CD14-positive monocyte (primary cell): ENCODE measurements around the gene BANF1. TPM values are rescaled to one million over a fixed set of nuclear protein-coding genes. Genes with fewer than 3 reads are reported as not detected.

ENCODE experiments used
- DNase-seq, 3 donors: peaks; one replicate each; pipeline ENCODE4 v3.0.0-alpha.2; 2011 to 2022
- H2AFZ ChIP-seq: 2 replicates; pipeline ENCODE4 v1.6.0; 2012; ENCODE audit warnings: mild to moderate bottlenecking, low read depth, low read length, inconsistent platforms; ENCODE audit not compliant: insufficient read depth, poor library complexity, severe bottlenecking
- H3K27ac ChIP-seq, 2 donors: 1 replicate in 1 of 2; 2 replicates in 1 of 2; pipeline ENCODE4 v1.5.1; 2012 to 2013; ENCODE audit warnings: low read length in 2 of 2, control low read depth in 1 of 2, inconsistent platforms in 1 of 2, low read depth in 1 of 2, mild to moderate bottlenecking in 1 of 2
- H3K27me3 ChIP-seq, 2 donors: one replicate each; pipeline versions ENCODE4 v1.6.0 to v1.6.1; 2011 to 2013; ENCODE audit warnings: low read length in 2 of 2; ENCODE audit not compliant: control insufficient read depth in 2 of 2, insufficient read depth in 2 of 2
- H3K36me3 ChIP-seq, 2 donors: replicated peaks in 1 of 2; 1 replicate in 1 of 2; 2 replicates in 1 of 2; pipeline versions ENCODE4 v1.5.1 to v1.6.1; 2012 to 2013; ENCODE audit warnings: low read length in 2 of 2, control low read depth in 1 of 2, inconsistent platforms in 1 of 2, mild to moderate bottlenecking in 1 of 2; ENCODE audit not compliant: insufficient read depth in 2 of 2, control insufficient read depth in 1 of 2
- H3K4me1 ChIP-seq, 2 donors: 1 replicate in 1 of 2; 2 replicates in 1 of 2; pipeline versions ENCODE4 v1.5.1 to v1.6.1; 2012 to 2013; ENCODE audit warnings: low read length in 2 of 2, control low read depth in 1 of 2, inconsistent platforms in 1 of 2, mild to moderate bottlenecking in 1 of 2, moderate library complexity in 1 of 2; ENCODE audit not compliant: insufficient read depth in 2 of 2, control insufficient read depth in 1 of 2
- H3K4me2 ChIP-seq: replicated peaks from 2 replicates; pipeline ENCODE3; 2012; ENCODE audit warnings: low read length, moderate library complexity, mild to moderate bottlenecking; ENCODE audit not compliant: poor library complexity, severe bottlenecking; ENCODE audit errors: extremely low read depth
- H3K4me3 ChIP-seq, 3 experiments: fragments of 200-600 bp in 1 of 3; sonication (generic) in 1 of 3; replicated peaks in 1 of 3; 1 replicate in 2 of 3; 2 replicates in 1 of 3; pipeline ENCODE4 v1.5.1; 2011 to 2013; ENCODE audit warnings: low read length in 3 of 3, mild to moderate bottlenecking in 3 of 3, control low read depth in 2 of 3, low read depth in 2 of 3, inconsistent platforms in 1 of 3, moderate library complexity in 1 of 3
- H3K79me2 ChIP-seq: 2 replicates; pipeline ENCODE4 v1.6.0; 2012; ENCODE audit warnings: mild to moderate bottlenecking, control low read depth, inconsistent platforms, low read length, moderate library complexity; ENCODE audit not compliant: insufficient read depth
- H3K9ac ChIP-seq: 2 replicates; pipeline ENCODE4 v1.6.0; 2017; ENCODE audit warnings: low read length, mild to moderate bottlenecking; ENCODE audit not compliant: insufficient read depth, poor library complexity, severe bottlenecking
- H3K9me3 ChIP-seq, 2 donors: replicated peaks in 1 of 2; 1 replicate in 1 of 2; 2 replicates in 1 of 2; pipeline versions ENCODE4 v1.5.1 to v1.6.1; 2012 to 2013; ENCODE audit warnings: low read length in 2 of 2, control low read depth in 1 of 2; ENCODE audit not compliant: control insufficient read depth in 1 of 2, insufficient read depth in 1 of 2
- H4K20me1 ChIP-seq: 2 replicates; pipeline ENCODE4 v1.6.0; 2012; ENCODE audit warnings: mild to moderate bottlenecking, low read length, control low read depth, moderate library complexity; ENCODE audit not compliant: insufficient read depth
- H3K27ac Mint-ChIP-seq, 7 donors: one replicate each; pipeline ENCODE4 v1.8.0; 2020; ENCODE audit warnings: mild to moderate bottlenecking in 7 of 7, mixed read lengths in 7 of 7, moderate library complexity in 6 of 7, inconsistent platforms in 2 of 7
- H3K27me3 Mint-ChIP-seq, 3 donors: one replicate each; pipeline ENCODE4 v1.8.0; 2021 to 2022; ENCODE audit warnings: low read depth in 3 of 3, mild to moderate bottlenecking in 3 of 3, mixed read lengths in 3 of 3, moderate library complexity in 3 of 3, inconsistent platforms in 1 of 3
- H3K36me3 Mint-ChIP-seq, 2 donors: one replicate each; pipeline ENCODE4 v1.8.0; 2020; ENCODE audit warnings: mixed read lengths in 2 of 2, inconsistent platforms in 1 of 2, mild to moderate bottlenecking in 1 of 2
- H3K4me1 Mint-ChIP-seq: one replicate; pipeline ENCODE4 v1.8.0; 2020; ENCODE audit warnings: mild to moderate bottlenecking, mixed read lengths
- H3K4me3 Mint-ChIP-seq, 2 donors: one replicate each; pipeline ENCODE4 v1.8.0; 2020; ENCODE audit warnings: mild to moderate bottlenecking in 2 of 2, mixed read lengths in 2 of 2, moderate library complexity in 1 of 2
- H3K9me3 Mint-ChIP-seq, 7 donors: one replicate each; pipeline ENCODE4 v1.8.0; 2020 to 2022; ENCODE audit warnings: mixed read lengths in 7 of 7, mild to moderate bottlenecking in 6 of 7, moderate library complexity in 6 of 7, inconsistent platforms in 2 of 7
- WGBS: methylation state at CpG from one replicate; pipeline ENCODE4 v1.1.5; 2013; ENCODE audit warnings: missing lambda C conversion rate; ENCODE audit not compliant: insufficient coverage; 5-methylcytosine and 5-hydroxymethylcytosine counted together
- intact Hi-C, 2 donors: fragments of 100-400 bp; cut with micrococcal nuclease; formaldehyde crosslinking; loops; one replicate each; pipeline versions ENCODE4 v1.15.0 to v1.15.1; 2023
- polyA plus RNA-seq, 3 donors: library from polyadenylated mRNA; depleted of rRNA in 1 of 3; unstranded in 2 of 3; stranded (reverse) in 1 of 3; fragments of 300-500 nt in 2 of 3; fragments of >200 nt in 1 of 3; fragmentation: Illumina TruSeq in 2 of 3; gene quantifications; 1 replicate in 2 of 3; 2 replicates in 1 of 3; pipeline ENCODE4 v1.2.3, GENCODE V29; 2012 to 2021
- TF ChIP-seq, protein P1 (sequence below): fragments of 200-600 bp; IDR thresholded peaks from one replicate; pipeline ENCODE4 v1.8.0; 2022; ENCODE audit warnings: antibody characterized with exemption, mild to moderate bottlenecking

Gene BANF1
- polyA plus RNA-seq, 3 donors, result 79.9 to 175 (median 142) TPM

- H3K27me3 ChIP-seq, result no peaks in the 10 kb centered on the region
- intact Hi-C loops, result no loop called here
- H3K36me3 ChIP-seq, result no peaks in the 10 kb centered on the region
- no peak overlapping the region for H3K4me3 Mint-ChIP-seq
- 96% methylated on average over 20 of the region's 20 CpGs for WGBS
- no peaks in the 10 kb centered on the region for H4K20me1 ChIP-seq
- no peak overlapping the region for H2AFZ ChIP-seq
- TF ChIP-seq, protein P1, sequence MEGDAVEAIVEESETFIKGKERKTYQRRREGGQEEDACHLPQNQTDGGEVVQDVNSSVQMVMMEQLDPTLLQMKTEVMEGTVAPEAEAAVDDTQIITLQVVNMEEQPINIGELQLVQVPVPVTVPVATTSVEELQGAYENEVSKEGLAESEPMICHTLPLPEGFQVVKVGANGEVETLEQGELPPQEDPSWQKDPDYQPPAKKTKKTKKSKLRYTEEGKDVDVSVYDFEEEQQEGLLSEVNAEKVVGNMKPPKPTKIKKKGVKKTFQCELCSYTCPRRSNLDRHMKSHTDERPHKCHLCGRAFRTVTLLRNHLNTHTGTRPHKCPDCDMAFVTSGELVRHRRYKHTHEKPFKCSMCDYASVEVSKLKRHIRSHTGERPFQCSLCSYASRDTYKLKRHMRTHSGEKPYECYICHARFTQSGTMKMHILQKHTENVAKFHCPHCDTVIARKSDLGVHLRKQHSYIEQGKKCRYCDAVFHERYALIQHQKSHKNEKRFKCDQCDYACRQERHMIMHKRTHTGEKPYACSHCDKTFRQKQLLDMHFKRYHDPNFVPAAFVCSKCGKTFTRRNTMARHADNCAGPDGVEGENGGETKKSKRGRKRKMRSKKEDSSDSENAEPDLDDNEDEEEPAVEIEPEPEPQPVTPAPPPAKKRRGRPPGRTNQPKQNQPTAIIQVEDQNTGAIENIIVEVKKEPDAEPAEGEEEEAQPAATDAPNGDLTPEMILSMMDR, result no peak
- H3K4me1 ChIP-seq, result peaks cover 4 to 13% of the 10 kb centered on the region in 2 donors
- H3K9me3 Mint-ChIP-seq, result peaks cover 0 to 4% (median 0%) of the 10 kb centered on the region in 7 donors
- H3K9me3 ChIP-seq, result no peaks in the 10 kb centered on the region
- H3K36me3 Mint-ChIP-seq, result no peaks in the 10 kb centered on the region
- H3K27me3 Mint-ChIP-seq, result peaks cover 8 to 17% (median 9%) of the 10 kb centered on the region in 3 donors
- no peak overlapping the region for H3K27ac Mint-ChIP-seq
- DNase-seq, result no peak
- H3K9ac ChIP-seq, result no peak overlapping the region
- H3K4me2 ChIP-seq, result no peak overlapping the region
- H3K27ac ChIP-seq, result no peak overlapping the region
- H3K79me2 ChIP-seq, result no peaks in the 10 kb centered on the region
- no peak overlapping the region for H3K4me3 ChIP-seq
- peaks cover 10% of the 10 kb centered on the region for H3K4me1 Mint-ChIP-seq
Measured at GRCh38 chr11:65953471-65953870, 48.8 kb upstream of the BANF1 start.

- Histone ChIP-seq H3K4me1 (peaks cover 4 to 13% of the 10 kb centered on the region in 2 donors), H3K27me3 (no peaks in the 10 kb centered on the region), H3K9ac (no peak overlapping the region), H3K27ac (no peak overlapping the region), H2AFZ (no peak overlapping the region), H3K4me3 (no peak overlapping the region), H4K20me1 (no peaks in the 10 kb centered on the region), H3K79me2 (no peaks in the 10 kb centered on the region), H3K36me3 (no peaks in the 10 kb centered on the region), H3K9me3 (no peaks in the 10 kb centered on the region), H3K4me2 (no peak overlapping the region)
- Mint-ChIP-seq H3K27me3 (peaks cover 7 to 16% (median 8%) of the 10 kb centered on the region in 3 donors), H3K27ac (no peak overlapping the region), H3K36me3 (no peaks in the 10 kb centered on the region), H3K9me3 (peaks cover 0 to 4% (median 0%) of the 10 kb centered on the region in 7 donors), H3K4me3 (no peak overlapping the region), H3K4me1 (peaks cover 10% of the 10 kb centered on the region)
- TF ChIP-seq, protein P1, result no peak
- WGBS, result 100% methylated on average over 2 of the region's 8 CpGs
- intact Hi-C loops, result no loop called here
- no peak for DNase-seq
Measured at GRCh38 chr11:65954771-65955170, 47.5 kb upstream of the BANF1 start.
